H9 (cell line): Measurements from ENCODE around the gene YES1. TPM values are rescaled to one million over a fixed set of nuclear protein-coding genes. Genes with fewer than 3 reads are reported as not detected.

Source experiments
- DNase-seq: peaks from one replicate; pipeline ENCODE4 v3.0.0-alpha.2; 2017
- H2AFZ ChIP-seq: one replicate; pipeline ENCODE4 v1.6.1; 2013; ENCODE audit warnings: mild to moderate bottlenecking, low read length, control low read depth, moderate library complexity
- H2AK5ac ChIP-seq: 2 replicates; pipeline ENCODE4 v1.6.1; 2013; ENCODE audit warnings: low read length, control low read depth, mixed read lengths; ENCODE audit not compliant: insufficient read length
- H2BK120ac ChIP-seq: one replicate; pipeline ENCODE4 v1.6.1; 2013; ENCODE audit warnings: low read depth, mild to moderate bottlenecking, low read length, control low read depth, inconsistent platforms; ENCODE audit not compliant: poor library complexity, severe bottlenecking
- H2BK12ac ChIP-seq: 2 replicates; pipeline ENCODE4 v1.6.1; 2013; ENCODE audit warnings: low read length, control low read depth, mixed read lengths, low read depth; ENCODE audit not compliant: insufficient read length
- H2BK15ac ChIP-seq: 2 replicates; pipeline ENCODE4 v1.6.1; 2013; ENCODE audit warnings: low read depth, low read length, control low read depth
- H2BK20ac ChIP-seq: one replicate; pipeline ENCODE4 v1.6.1; 2013; ENCODE audit warnings: low read depth, mild to moderate bottlenecking, low read length, control low read depth, inconsistent platforms; ENCODE audit not compliant: poor library complexity, severe bottlenecking
- H2BK5ac ChIP-seq: 2 replicates; pipeline ENCODE4 v1.6.1; 2013; ENCODE audit warnings: low read length, control low read depth, mixed read lengths; ENCODE audit not compliant: insufficient read length
- H3K14ac ChIP-seq: 2 replicates; pipeline ENCODE4 v1.6.1; 2013; ENCODE audit warnings: low read length, control low read depth; ENCODE audit not compliant: insufficient read depth
- H3K18ac ChIP-seq: 2 replicates; pipeline ENCODE4 v1.6.1; 2013; ENCODE audit warnings: low read depth, mild to moderate bottlenecking, mixed read lengths, low read length, control low read depth; ENCODE audit not compliant: insufficient read length
- H3K23ac ChIP-seq: 2 replicates; pipeline ENCODE4 v1.6.1; 2013; ENCODE audit warnings: low read length, control low read depth, mixed read lengths, low read depth; ENCODE audit not compliant: insufficient read length
- H3K23me2 ChIP-seq: 2 replicates; pipeline ENCODE4 v1.6.1; 2013; ENCODE audit warnings: low read depth, mild to moderate bottlenecking, mixed read lengths, low read length, control low read depth; ENCODE audit not compliant: insufficient read length, poor library complexity, severe bottlenecking
- H3K27ac ChIP-seq: 2 replicates; pipeline ENCODE4 v1.5.1; 2013; ENCODE audit warnings: low read length, control low read depth, mixed read lengths, low read depth; ENCODE audit not compliant: insufficient read length
- H3K27me3 ChIP-seq: 2 replicates; pipeline ENCODE4 v1.6.1; 2013; ENCODE audit warnings: low read length, control low read depth, inconsistent platforms; ENCODE audit not compliant: insufficient read depth
- H3K4ac ChIP-seq: 2 replicates; pipeline ENCODE4 v1.6.1; 2013; ENCODE audit warnings: low read depth, mild to moderate bottlenecking, control low read depth, inconsistent platforms, low read length, moderate library complexity
- H3K4me1 ChIP-seq: 2 replicates; pipeline ENCODE4 v1.6.1; 2013; ENCODE audit warnings: low read length, control low read depth, inconsistent platforms; ENCODE audit not compliant: insufficient read depth
- H3K4me2 ChIP-seq: 2 replicates; pipeline ENCODE4 v1.6.1; 2013; ENCODE audit warnings: low read length, control low read depth, mixed read lengths; ENCODE audit not compliant: insufficient read length, insufficient read depth
- H3K56ac ChIP-seq: 2 replicates; pipeline ENCODE4 v1.6.1; 2013; ENCODE audit warnings: low read depth, mild to moderate bottlenecking, mixed read lengths, low read length, control low read depth; ENCODE audit not compliant: insufficient read length
- H3K79me1 ChIP-seq: 2 replicates; pipeline ENCODE4 v1.6.1; 2013; ENCODE audit warnings: low read depth, mild to moderate bottlenecking, moderate library complexity, low read length, control low read depth, inconsistent platforms; ENCODE audit not compliant: insufficient read depth, poor library complexity, severe bottlenecking
- H3K79me2 ChIP-seq: 2 replicates; pipeline ENCODE4 v1.6.1; 2013; ENCODE audit warnings: low read length, control low read depth, inconsistent platforms; ENCODE audit not compliant: insufficient read depth
- H3K9ac ChIP-seq: 2 replicates; pipeline ENCODE4 v1.6.1; 2013; ENCODE audit warnings: low read length, control low read depth, mixed read lengths; ENCODE audit not compliant: insufficient read length; ENCODE audit errors: extremely low read depth
- H3K9me3 ChIP-seq: one replicate; pipeline ENCODE4 v1.6.1; 2013; ENCODE audit warnings: low read depth, low read length, inconsistent platforms; ENCODE audit not compliant: control insufficient read depth
- H3T11ph ChIP-seq: one replicate; pipeline ENCODE4 v1.6.1; 2013; ENCODE audit warnings: mild to moderate bottlenecking, low read length, control low read depth, inconsistent platforms
- H4K20me1 ChIP-seq: one replicate; pipeline ENCODE4 v1.6.1; 2013; ENCODE audit not compliant: control insufficient read depth, insufficient read length, insufficient read depth
- H4K5ac ChIP-seq: 2 replicates; pipeline ENCODE4 v1.6.1; 2013; ENCODE audit warnings: low read depth, mild to moderate bottlenecking, mixed read lengths, low read length, control low read depth; ENCODE audit not compliant: insufficient read length
- H4K8ac ChIP-seq: replicated peaks from 2 replicates; pipeline ENCODE4 v1.6.1; 2013; ENCODE audit warnings: low read length, control low read depth, mixed read lengths, low read depth; ENCODE audit not compliant: insufficient read length
- H4K91ac ChIP-seq: 2 replicates; pipeline ENCODE4 v1.6.1; 2013; ENCODE audit warnings: low read depth, mild to moderate bottlenecking, moderate library complexity, mixed read lengths, low read length, control low read depth; ENCODE audit not compliant: insufficient read length
- H3K27ac Mint-ChIP-seq, 3 experiments: 2 replicates in 2 of 3; 3 replicates in 1 of 3; pipeline ENCODE4 v1.8.0; 2020 to 2021; ENCODE audit warnings: mixed read lengths in 3 of 3, mild to moderate bottlenecking in 1 of 3, moderate library complexity in 1 of 3
- H3K27me3 Mint-ChIP-seq: 2 replicates; pipeline ENCODE4 v1.8.0; 2021; ENCODE audit warnings: low read depth, mild to moderate bottlenecking, moderate library complexity, mixed read lengths
- H3K36me3 Mint-ChIP-seq, 3 experiments: 2 replicates in 2 of 3; 3 replicates in 1 of 3; pipeline ENCODE4 v1.8.0; 2020 to 2021; ENCODE audit warnings: low read depth in 3 of 3, mixed read lengths in 3 of 3; ENCODE audit not compliant: insufficient read depth in 1 of 3
- H3K4me1 Mint-ChIP-seq, 2 experiments: 2 replicates each; pipeline ENCODE4 v1.8.0; 2020; ENCODE audit warnings: mixed read lengths in 2 of 2
- H3K4me3 Mint-ChIP-seq, 2 experiments: 2 replicates in 1 of 2; 3 replicates in 1 of 2; pipeline ENCODE4 v1.8.0; 2020 to 2021; ENCODE audit warnings: mild to moderate bottlenecking in 2 of 2, mixed read lengths in 2 of 2, moderate library complexity in 1 of 2
- H3K9me3 Mint-ChIP-seq, 2 experiments: 2 replicates in 1 of 2; 3 replicates in 1 of 2; pipeline ENCODE4 v1.8.0; 2020; ENCODE audit warnings: mild to moderate bottlenecking in 2 of 2, mixed read lengths in 2 of 2, moderate library complexity in 1 of 2
- WGBS: extraction: QIAGEN DNeasy Blood & Tissue Kit; methylation state at CpG from one replicate; pipeline ENCODE4 v1.1.7; 2013; ENCODE audit warnings: missing lambda C conversion rate, low lambda C conversion rate, mixed read lengths; ENCODE audit not compliant: insufficient read length; ENCODE audit errors: extremely low coverage; 5-methylcytosine and 5-hydroxymethylcytosine counted together
- total RNA-seq: library from RNA; stranded (reverse); gene quantifications from 2 replicates; pipeline ENCODE4 v1.2.1, GENCODE V29; 2021
- TF ChIP-seq, protein P1 (sequence below): fragments of 200-600 bp; sonication (generic); conservative IDR thresholded peaks from 3 replicates; pipeline ENCODE4 v1.8.0; 2021; ENCODE audit warnings: antibody characterized with exemption, mild to moderate bottlenecking

The YES1 gene
- total RNA-seq, 1 experiment from 2014 or later = 86.9 TPM

DNA sequence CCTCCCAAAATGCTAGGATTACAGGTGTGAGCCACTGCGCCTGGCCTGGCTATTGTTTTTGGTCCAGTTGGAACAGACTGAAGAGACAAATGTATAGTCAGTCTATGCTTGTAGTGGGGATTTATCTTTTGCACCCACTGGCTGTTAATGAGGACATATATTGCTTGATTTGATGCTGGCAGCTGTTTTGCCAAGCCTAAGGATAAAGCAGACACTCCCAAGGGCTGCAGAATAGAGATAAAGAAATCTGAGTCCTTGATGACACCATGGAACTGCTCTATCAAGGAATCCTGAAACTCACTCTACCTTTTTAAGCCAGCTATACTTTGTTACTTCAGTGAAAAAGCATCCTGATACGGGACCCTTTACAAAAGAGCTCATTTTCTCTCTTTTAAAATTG, 56.5 kb downstream of the YES1 start:
- Histone ChIP-seq H2AK5ac (no peak overlapping the region), H2BK12ac (no peak overlapping the region), H4K20me1 (no peaks in the 10 kb centered on the region), H2BK120ac (no peak overlapping the region), H4K5ac (no peak overlapping the region), H3T11ph (no peak overlapping the region), H4K91ac (no peak overlapping the region), H3K27ac (no peak overlapping the region), H3K79me1 (peaks cover 4% of the 10 kb centered on the region), H3K9ac (no peak overlapping the region), H3K27me3 (no peaks in the 10 kb centered on the region), H2BK5ac (no peak overlapping the region), H3K4me2 (no peak overlapping the region), H3K18ac (no peak overlapping the region), H3K23me2 (no peaks in the 10 kb centered on the region), H2BK20ac (no peak overlapping the region), H3K14ac (no peak overlapping the region), H3K4ac (no peak overlapping the region), H3K56ac (no peak overlapping the region), H3K79me2 (peaks cover 2% of the 10 kb centered on the region; the same call in 1 of the 2 replicates), H3K23ac (no peak overlapping the region), H2AFZ (no peak overlapping the region), H2BK15ac (no peak overlapping the region), H3K4me1 (no peaks in the 10 kb centered on the region), H3K9me3 (no peaks in the 10 kb centered on the region), H4K8ac (no peak overlapping the region)
- Mint-ChIP-seq H3K27me3 (no peaks in the 10 kb centered on the region), H3K4me1 (no peaks in the 10 kb centered on the region), H3K36me3 (peaks cover under 1 to 25% (median 20%) of the 10 kb centered on the region in 3 experiments; a peak in 6 of 7 replicates), H3K9me3 (no peaks in the 10 kb centered on the region; a peak in 1 of 5 replicates), H3K4me3 (no peak overlapping the region), H3K27ac (no peak overlapping the region)
- no peak for DNase-seq
- no CpG with 5 or more reads among the region's 2 CpGs for WGBS
- TF ChIP-seq, protein P1, sequence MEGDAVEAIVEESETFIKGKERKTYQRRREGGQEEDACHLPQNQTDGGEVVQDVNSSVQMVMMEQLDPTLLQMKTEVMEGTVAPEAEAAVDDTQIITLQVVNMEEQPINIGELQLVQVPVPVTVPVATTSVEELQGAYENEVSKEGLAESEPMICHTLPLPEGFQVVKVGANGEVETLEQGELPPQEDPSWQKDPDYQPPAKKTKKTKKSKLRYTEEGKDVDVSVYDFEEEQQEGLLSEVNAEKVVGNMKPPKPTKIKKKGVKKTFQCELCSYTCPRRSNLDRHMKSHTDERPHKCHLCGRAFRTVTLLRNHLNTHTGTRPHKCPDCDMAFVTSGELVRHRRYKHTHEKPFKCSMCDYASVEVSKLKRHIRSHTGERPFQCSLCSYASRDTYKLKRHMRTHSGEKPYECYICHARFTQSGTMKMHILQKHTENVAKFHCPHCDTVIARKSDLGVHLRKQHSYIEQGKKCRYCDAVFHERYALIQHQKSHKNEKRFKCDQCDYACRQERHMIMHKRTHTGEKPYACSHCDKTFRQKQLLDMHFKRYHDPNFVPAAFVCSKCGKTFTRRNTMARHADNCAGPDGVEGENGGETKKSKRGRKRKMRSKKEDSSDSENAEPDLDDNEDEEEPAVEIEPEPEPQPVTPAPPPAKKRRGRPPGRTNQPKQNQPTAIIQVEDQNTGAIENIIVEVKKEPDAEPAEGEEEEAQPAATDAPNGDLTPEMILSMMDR = no peak
